ENCODE results near the gene C1QTNF9.
A peak's percentile ranks its signal among the peaks of the same experiment; 100 is the strongest.

Gene C1QTNF9

DNA sequence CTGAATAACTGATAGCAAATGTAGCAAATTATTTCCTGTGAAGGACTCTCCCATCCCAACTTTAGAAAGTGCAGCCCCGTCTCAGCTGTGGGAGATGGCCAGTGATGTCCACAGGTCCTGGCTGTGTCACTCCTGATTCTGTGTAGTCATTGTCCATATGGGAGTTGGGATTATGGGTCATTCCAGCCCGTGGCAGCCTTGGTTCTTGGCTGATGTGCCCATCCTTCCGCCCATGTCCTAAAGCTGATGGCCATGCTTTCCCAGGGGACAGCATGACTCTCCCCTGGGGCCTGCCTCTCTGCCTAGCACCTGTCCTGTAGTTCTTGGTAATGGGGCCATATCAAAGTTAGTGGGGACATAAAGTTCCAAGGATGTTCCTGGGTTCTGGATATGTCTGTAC is 43.9 kb upstream of the C1QTNF9 start:
- H3K4me2 ChIP-seq (ENCODE audit: insufficient read depth, low read length) = peak overlapping the region; percentile 44; the same call in 1 of the 2 replicates

DNA sequence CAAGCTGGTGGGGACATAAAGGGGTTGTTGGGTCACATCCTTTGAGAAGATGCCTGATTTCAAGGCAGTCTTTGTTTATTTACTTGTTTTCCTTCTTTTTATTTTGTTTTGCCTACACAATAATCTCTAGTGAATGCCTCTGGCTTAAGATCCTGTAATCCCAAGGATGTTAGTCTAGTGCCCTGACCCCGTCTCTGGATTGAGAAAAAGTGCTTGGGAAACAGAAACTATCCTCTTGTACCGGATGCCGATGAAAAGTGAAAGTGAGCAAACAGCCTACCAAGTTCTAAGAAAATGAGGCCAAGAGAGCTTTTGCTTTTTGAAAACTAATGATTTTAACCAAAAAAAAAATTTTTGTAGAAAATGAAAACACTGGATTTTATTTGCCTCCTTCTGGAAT is 42.1 kb upstream of the C1QTNF9 start:
- Histone ChIP-seq H3K36me3 (ENCODE audit: insufficient read depth, low read length) (no peaks in the 10 kb centered on the region), H4K20me1 (ENCODE audit: insufficient read depth, low read length) (no peaks in the 10 kb centered on the region), H3K4me1 (ENCODE audit: insufficient read depth, low read length) (peaks cover 54% of the 10 kb centered on the region), H3K9ac (ENCODE audit: low read depth, low read length) (peak overlapping the region; percentile 45), H3K27ac (ENCODE audit: low read length) (peak overlapping the region; percentile 76), H3K9me3 (ENCODE audit: insufficient read depth, low read length, severe bottlenecking) (no peaks in the 10 kb centered on the region), H3K4me2 (ENCODE audit: insufficient read depth, low read length) (peak overlapping the region; percentile 59), H3K4me3 (ENCODE audit: low read depth in 1 of 2, low read length in 2 of 2) (peak overlapping the region in 1 of 2 experiments; percentile 44; a peak in 2 of 4 replicates), H2AFZ (ENCODE audit: low read depth, low read length) (peak overlapping the region; percentile 60), H3K27me3 (ENCODE audit: insufficient read depth, low read length, poor library complexity) (no peaks in the 10 kb centered on the region), H3K79me2 (ENCODE audit: insufficient read depth, low read length) (no peaks in the 10 kb centered on the region)
- TF ChIP-seq EZH2 (IDR thresholded peaks at IDR 0.05; ENCODE audit: borderline replicate concordance, low read depth, low read length, severe bottlenecking) = no peak
- TF ChIP-seq, protein P1, sequence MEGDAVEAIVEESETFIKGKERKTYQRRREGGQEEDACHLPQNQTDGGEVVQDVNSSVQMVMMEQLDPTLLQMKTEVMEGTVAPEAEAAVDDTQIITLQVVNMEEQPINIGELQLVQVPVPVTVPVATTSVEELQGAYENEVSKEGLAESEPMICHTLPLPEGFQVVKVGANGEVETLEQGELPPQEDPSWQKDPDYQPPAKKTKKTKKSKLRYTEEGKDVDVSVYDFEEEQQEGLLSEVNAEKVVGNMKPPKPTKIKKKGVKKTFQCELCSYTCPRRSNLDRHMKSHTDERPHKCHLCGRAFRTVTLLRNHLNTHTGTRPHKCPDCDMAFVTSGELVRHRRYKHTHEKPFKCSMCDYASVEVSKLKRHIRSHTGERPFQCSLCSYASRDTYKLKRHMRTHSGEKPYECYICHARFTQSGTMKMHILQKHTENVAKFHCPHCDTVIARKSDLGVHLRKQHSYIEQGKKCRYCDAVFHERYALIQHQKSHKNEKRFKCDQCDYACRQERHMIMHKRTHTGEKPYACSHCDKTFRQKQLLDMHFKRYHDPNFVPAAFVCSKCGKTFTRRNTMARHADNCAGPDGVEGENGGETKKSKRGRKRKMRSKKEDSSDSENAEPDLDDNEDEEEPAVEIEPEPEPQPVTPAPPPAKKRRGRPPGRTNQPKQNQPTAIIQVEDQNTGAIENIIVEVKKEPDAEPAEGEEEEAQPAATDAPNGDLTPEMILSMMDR (IDR thresholded peaks at IDR 0.05; ENCODE audit: borderline replicate concordance, extremely low read depth, low read length, poor library complexity, severe bottlenecking) = no peak
- peak; percentile 29 for DNase-seq
- ATAC-seq (ENCODE audit: insufficient read depth, low read depth) = no peak

More for the DNA sequence above, 43.9 kb upstream of the C1QTNF9 start:
- Histone ChIP-seq H4K20me1 (ENCODE audit: insufficient read depth, low read length) (no peaks in the 10 kb centered on the region), H3K36me3 (ENCODE audit: insufficient read depth, low read length) (no peaks in the 10 kb centered on the region), H3K27me3 (ENCODE audit: insufficient read depth, low read length, poor library complexity) (no peaks in the 10 kb centered on the region), H3K9me3 (ENCODE audit: insufficient read depth, low read length, severe bottlenecking) (no peaks in the 10 kb centered on the region), H3K79me2 (ENCODE audit: insufficient read depth, low read length) (no peaks in the 10 kb centered on the region), H3K9ac (ENCODE audit: low read depth, low read length) (peak overlapping the region; percentile 28; the same call in 1 of the 2 replicates), H3K4me3 (ENCODE audit: low read depth in 1 of 2, low read length in 2 of 2) (no peak overlapping the region), H2AFZ (ENCODE audit: low read depth, low read length) (no peak overlapping the region; the same call in 1 of the 2 replicates), H3K27ac (ENCODE audit: low read length) (peak overlapping the region; percentile 58), H3K4me1 (ENCODE audit: insufficient read depth, low read length) (peaks cover 36% of the 10 kb centered on the region)
- DNase-seq (no peak), ATAC-seq (ENCODE audit: insufficient read depth, low read depth) (no peak)
- no peak for TF ChIP-seq EZH2 (IDR thresholded peaks at IDR 0.05; ENCODE audit: borderline replicate concordance, low read depth, low read length, severe bottlenecking)
- TF ChIP-seq, protein P1 (IDR thresholded peaks at IDR 0.05; ENCODE audit: borderline replicate concordance, extremely low read depth, low read length, poor library complexity, severe bottlenecking) = no peak

DNA sequence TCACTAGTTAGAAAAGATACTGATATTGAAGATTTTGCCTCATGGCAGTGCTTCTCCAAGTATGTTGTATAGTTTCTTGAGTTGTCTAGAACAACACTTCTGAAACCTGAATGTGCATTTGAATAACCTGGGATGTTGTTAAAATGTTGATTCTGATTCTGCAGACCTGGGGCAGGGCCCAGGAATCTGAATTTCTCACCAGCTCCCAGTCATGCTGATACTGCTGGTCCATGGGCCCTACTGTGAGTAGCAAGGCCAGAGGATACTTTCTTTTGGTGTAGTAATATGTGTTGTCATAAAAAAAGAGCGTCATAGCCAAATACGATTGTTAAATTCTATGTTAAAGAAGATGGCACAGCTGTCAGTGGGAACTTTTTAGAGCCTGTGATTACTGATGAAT is 41.6 kb upstream of the C1QTNF9 start:
- TF ChIP-seq EZH2 (IDR thresholded peaks at IDR 0.05; ENCODE audit: borderline replicate concordance, low read depth, low read length, severe bottlenecking) = no peak
- TF ChIP-seq, protein P1 (IDR thresholded peaks at IDR 0.05; ENCODE audit: borderline replicate concordance, extremely low read depth, low read length, poor library complexity, severe bottlenecking) = no peak
- Histone ChIP-seq H3K4me3 (ENCODE audit: low read depth in 1 of 2, low read length in 2 of 2) (peak overlapping the region in 1 of 2 experiments; percentile 18; a peak in 2 of 4 replicates), H3K79me2 (ENCODE audit: insufficient read depth, low read length) (no peaks in the 10 kb centered on the region), H3K27ac (ENCODE audit: low read length) (peak overlapping the region; percentile 76), H3K9ac (ENCODE audit: low read depth, low read length) (peak overlapping the region; percentile 45), H3K36me3 (ENCODE audit: insufficient read depth, low read length) (no peaks in the 10 kb centered on the region), H3K27me3 (ENCODE audit: insufficient read depth, low read length, poor library complexity) (no peaks in the 10 kb centered on the region), H4K20me1 (ENCODE audit: insufficient read depth, low read length) (no peaks in the 10 kb centered on the region), H3K4me2 (ENCODE audit: insufficient read depth, low read length) (peak overlapping the region; percentile 59), H3K4me1 (ENCODE audit: insufficient read depth, low read length) (peaks cover 60% of the 10 kb centered on the region), H3K9me3 (ENCODE audit: insufficient read depth, low read length, severe bottlenecking) (no peaks in the 10 kb centered on the region), H2AFZ (ENCODE audit: low read depth, low read length) (peak overlapping the region; percentile 40; the same call in 1 of the 2 replicates)
- no peak for ATAC-seq (ENCODE audit: insufficient read depth, low read depth)
- DNase-seq = no peak
